GM06990 (cell line): ENCODE data around the gene ELP4.

Source experiments
- DNase-seq: peaks from one replicate; pipeline ENCODE4 v3.0.0-alpha.2; 2011; ENCODE audit not compliant: insufficient read length; ENCODE audit errors: extremely low read depth
- H3K27me3 ChIP-seq: replicated peaks from 2 replicates; pipeline ENCODE4 v1.6.0; 2011; ENCODE audit warnings: low read length; ENCODE audit not compliant: control insufficient read depth, insufficient read depth
- H3K36me3 ChIP-seq: 2 replicates; pipeline ENCODE4 v1.5.1; 2011; ENCODE audit warnings: low read length; ENCODE audit not compliant: control insufficient read depth, insufficient read depth
- H3K4me3 ChIP-seq: replicated peaks from 2 replicates; pipeline ENCODE4 v1.5.1; 2011; ENCODE audit warnings: low read depth, mild to moderate bottlenecking, control low read depth, low read length
- CTCF ChIP-seq: IDR thresholded peaks from 2 replicates; pipeline ENCODE4 v1.5.1; 2011; ENCODE audit warnings: low read length, control low read depth, mild to moderate bottlenecking, inconsistent platforms; ENCODE audit not compliant: insufficient read depth, poor library complexity, severe bottlenecking

The ELP4 gene

GRCh38 chr11:31805037-31805628, 295.6 kb downstream of the ELP4 start:
- H3K27me3 ChIP-seq, result peaks cover 15% of the 10 kb centered on the region
- TF ChIP-seq CTCF, result no peak
- no peaks in the 10 kb centered on the region for H3K36me3 ChIP-seq
- DNase-seq, result no peak
- H3K4me3 ChIP-seq, result no peak overlapping the region

GRCh38 chr11:31805629-31806185, 296.1 kb downstream of the ELP4 start:
- Histone ChIP-seq H3K36me3 (no peaks in the 10 kb centered on the region), H3K4me3 (no peak overlapping the region), H3K27me3 (peaks cover 12% of the 10 kb centered on the region)
- no peak for DNase-seq
- TF ChIP-seq CTCF, result no peak

GRCh38 chr11:31806186-31806927, 296.8 kb downstream of the ELP4 start:
- no peak for TF ChIP-seq CTCF
- H3K4me3 ChIP-seq, result no peak overlapping the region
- H3K27me3 ChIP-seq, result peaks cover 12% of the 10 kb centered on the region

GRCh38 chr11:31806928-31807798, 297.6 kb downstream of the ELP4 start:
- no peak overlapping the region for H3K4me3 ChIP-seq
- H3K27me3 ChIP-seq, result peaks cover 11% of the 10 kb centered on the region
- H3K36me3 ChIP-seq, result no peaks in the 10 kb centered on the region
- DNase-seq, result no peak
- no peak for TF ChIP-seq CTCF

More at GRCh38 chr11:31806186-31806927, 296.8 kb downstream of the ELP4 start:
- DNase-seq, result no peak
- H3K36me3 ChIP-seq, result no peaks in the 10 kb centered on the region

- no peak for TF ChIP-seq CTCF
- H3K27me3 ChIP-seq, result peaks cover 9% of the 10 kb centered on the region
- no peak overlapping the region for H3K4me3 ChIP-seq
- H3K36me3 ChIP-seq, result no peaks in the 10 kb centered on the region
- DNase-seq, result no peak
Measured at GRCh38 chr11:31807799-31808667, 298.5 kb downstream of the ELP4 start.
